Neural progenitor cell (in vitro differentiated cells): ENCODE data around the gene C19orf81.

Experiments used
- CTCF ChIP-seq: fragments of 200-600 bp; sonication (generic); IDR thresholded peaks from 2 replicates; pipeline ENCODE4 v1.5.1; 2017; ENCODE audit warnings: antibody characterized with exemption, mild to moderate bottlenecking
- EZH2 ChIP-seq: fragments of 200-600 bp; sonication (generic); IDR thresholded peaks from 2 replicates; pipeline ENCODE4 v1.6.1; 2017; ENCODE audit warnings: antibody characterized with exemption, mild to moderate bottlenecking, moderate library complexity
- EZH2phosphoT487 ChIP-seq: fragments of 200-600 bp; sonication (generic); IDR thresholded peaks from 2 replicates; pipeline ENCODE4 v1.6.1; 2017; ENCODE audit warnings: antibody characterized with exemption

- TF ChIP-seq EZH2phosphoT487, result no peak
- no peak for TF ChIP-seq CTCF
- no peak for TF ChIP-seq EZH2
Measured at GRCh38 chr19:50696094-50696483, 46.8 kb downstream of the C19orf81 start.
